GM12878 (cell line): Measurements from ENCODE around the gene SRA1. TPM values are rescaled to one million over a fixed set of nuclear protein-coding genes. Genes with fewer than 3 reads are reported as not detected.

Experiments used
- DPF2 ChIP-seq: fragments of 450-650 bp; IDR thresholded peaks from 2 replicates; pipeline ENCODE4 v1.6.1; 2017; ENCODE audit warnings: mild to moderate bottlenecking
- EP300 ChIP-seq, 2 experiments: fragments of 150-350 bp in 1 of 2; IDR thresholded peaks; 2 replicates each; pipeline ENCODE4 v1.6.1; 2011 to 2012; ENCODE audit warnings: low read depth in 2 of 2, low read length in 2 of 2, borderline replicate concordance in 1 of 2, improper control_type of control experiment in 1 of 2, inconsistent platforms in 1 of 2; ENCODE audit not compliant: control insufficient read depth in 1 of 2
- HDAC6 ChIP-seq: fragments of 200-600 bp; sonication (generic); IDR thresholded peaks from one replicate; pipeline ENCODE4 v1.8.0; 2017; ENCODE audit warnings: antibody characterized with exemption; ENCODE audit not compliant: unreplicated experiment
- IKZF1 ChIP-seq: fragments of 450-650 bp; conservative IDR thresholded peaks from 2 replicates; pipeline ENCODE4 v1.6.1; 2017; ENCODE audit warnings: antibody characterized with exemption, mild to moderate bottlenecking
- NR2C2 ChIP-seq: IDR thresholded peaks from 2 replicates; pipeline ENCODE4 v1.6.1; 2011; ENCODE audit warnings: borderline replicate concordance, low read depth; ENCODE audit not compliant: control insufficient read depth, insufficient read length
- RAD21 ChIP-seq: IDR thresholded peaks from 2 replicates; pipeline ENCODE4 v1.6.1; 2011; ENCODE audit warnings: mild to moderate bottlenecking, low read depth, low read length, moderate library complexity; ENCODE audit not compliant: insufficient read depth
- RFX5 ChIP-seq: IDR thresholded peaks from 2 replicates; pipeline ENCODE4 v1.6.1; 2011; ENCODE audit warnings: low read depth, low read length, improper control_type of control experiment
- USF1 ChIP-seq: IDR thresholded peaks from 2 replicates; pipeline ENCODE4 v1.6.1; 2011; ENCODE audit warnings: borderline replicate concordance, low read depth, mild to moderate bottlenecking, moderate library complexity, mixed read lengths, low read length; ENCODE audit not compliant: insufficient read depth; ENCODE audit errors: extremely low read length
- ZBTB4 ChIP-seq: fragments of 450-650 bp; formaldehyde crosslinking; IDR thresholded peaks from 2 replicates; pipeline ENCODE4 v1.4.0; 2022; ENCODE audit warnings: mild to moderate bottlenecking, moderate library complexity
- ZNF274 ChIP-seq: IDR thresholded peaks from one replicate; pipeline ENCODE4 v1.8.0; 2011; ENCODE audit not compliant: insufficient read length, insufficient read depth
- ZSCAN29 ChIP-seq: fragments of 450-650 bp; IDR thresholded peaks from 2 replicates; pipeline ENCODE4 v1.6.1; 2017; ENCODE audit warnings: mild to moderate bottlenecking, moderate library complexity
- polyA plus RNA-seq, 11 experiments: library from polyadenylated mRNA; depleted of rRNA in 4 of 11; unstranded in 6 of 11; stranded (reverse) in 5 of 11; fragments of >200 nt; fragmentation: Nextera tagmentation in 4 of 11; fragmentation: Illumina TruSeq in 1 of 11; extraction: Ambion mirVana in 4 of 11; extraction: Trizol in 1 of 11; gene quantifications; 1 replicate in 1 of 11; 2 replicates in 10 of 11; pipeline versions ENCODE4 v1.2.1 to v1.2.3, GENCODE V29; 2011 to 2016; ENCODE audit warnings: inconsistent platforms in 2 of 11, missing spikeins in 2 of 11, low read depth in 1 of 11
- total RNA-seq, 4 experiments: library from RNA; depleted of rRNA in 3 of 4; stranded (reverse); fragments of >200 nt in 3 of 4; fragmentation: Illumina TruSeq in 1 of 4; extraction: Trizol in 1 of 4; gene quantifications; 2 replicates each; pipeline versions ENCODE4 v1.2.1 to v1.2.3, GENCODE V29; 2013 to 2021
- TF ChIP-seq, protein P1 (sequence below): fragments of 450-650 bp; IDR thresholded peaks from 2 replicates; pipeline ENCODE4 v1.6.1; 2016; ENCODE audit warnings: mild to moderate bottlenecking, moderate library complexity, borderline replicate concordance
- TF ChIP-seq, protein P2 (sequence below): fragments of 150-350 bp; IDR thresholded peaks from 2 replicates; pipeline ENCODE4 v1.6.1; 2014; ENCODE audit warnings: mild to moderate bottlenecking, low read depth, low read length

The SRA1 gene
- total and polyA plus RNA-seq, 10 of the 15 experiments (the other 5 are each of a cell fraction or from before 2014, with no cell fraction given): 35.3 to 127 (median 56.1) TPM

- TF ChIP-seq, protein P1, sequence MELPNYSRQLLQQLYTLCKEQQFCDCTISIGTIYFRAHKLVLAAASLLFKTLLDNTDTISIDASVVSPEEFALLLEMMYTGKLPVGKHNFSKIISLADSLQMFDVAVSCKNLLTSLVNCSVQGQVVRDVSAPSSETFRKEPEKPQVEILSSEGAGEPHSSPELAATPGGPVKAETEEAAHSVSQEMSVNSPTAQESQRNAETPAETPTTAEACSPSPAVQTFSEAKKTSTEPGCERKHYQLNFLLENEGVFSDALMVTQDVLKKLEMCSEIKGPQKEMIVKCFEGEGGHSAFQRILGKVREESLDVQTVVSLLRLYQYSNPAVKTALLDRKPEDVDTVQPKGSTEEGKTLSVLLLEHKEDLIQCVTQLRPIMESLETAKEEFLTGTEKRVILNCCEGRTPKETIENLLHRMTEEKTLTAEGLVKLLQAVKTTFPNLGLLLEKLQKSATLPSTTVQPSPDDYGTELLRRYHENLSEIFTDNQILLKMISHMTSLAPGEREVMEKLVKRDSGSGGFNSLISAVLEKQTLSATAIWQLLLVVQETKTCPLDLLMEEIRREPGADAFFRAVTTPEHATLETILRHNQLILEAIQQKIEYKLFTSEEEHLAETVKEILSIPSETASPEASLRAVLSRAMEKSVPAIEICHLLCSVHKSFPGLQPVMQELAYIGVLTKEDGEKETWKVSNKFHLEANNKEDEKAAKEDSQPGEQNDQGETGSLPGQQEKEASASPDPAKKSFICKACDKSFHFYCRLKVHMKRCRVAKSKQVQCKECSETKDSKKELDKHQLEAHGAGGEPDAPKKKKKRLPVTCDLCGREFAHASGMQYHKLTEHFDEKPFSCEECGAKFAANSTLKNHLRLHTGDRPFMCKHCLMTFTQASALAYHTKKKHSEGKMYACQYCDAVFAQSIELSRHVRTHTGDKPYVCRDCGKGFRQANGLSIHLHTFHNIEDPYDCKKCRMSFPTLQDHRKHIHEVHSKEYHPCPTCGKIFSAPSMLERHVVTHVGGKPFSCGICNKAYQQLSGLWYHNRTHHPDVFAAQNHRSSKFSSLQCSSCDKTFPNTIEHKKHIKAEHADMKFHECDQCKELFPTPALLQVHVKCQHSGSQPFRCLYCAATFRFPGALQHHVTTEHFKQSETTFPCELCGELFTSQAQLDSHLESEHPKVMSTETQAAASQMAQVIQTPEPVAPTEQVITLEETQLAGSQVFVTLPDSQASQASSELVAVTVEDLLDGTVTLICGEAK: peak; percentile 78; the same call in 1 of the 2 replicates
- TF ChIP-seq USF1: peak; percentile 85
- TF ChIP-seq, protein P2, sequence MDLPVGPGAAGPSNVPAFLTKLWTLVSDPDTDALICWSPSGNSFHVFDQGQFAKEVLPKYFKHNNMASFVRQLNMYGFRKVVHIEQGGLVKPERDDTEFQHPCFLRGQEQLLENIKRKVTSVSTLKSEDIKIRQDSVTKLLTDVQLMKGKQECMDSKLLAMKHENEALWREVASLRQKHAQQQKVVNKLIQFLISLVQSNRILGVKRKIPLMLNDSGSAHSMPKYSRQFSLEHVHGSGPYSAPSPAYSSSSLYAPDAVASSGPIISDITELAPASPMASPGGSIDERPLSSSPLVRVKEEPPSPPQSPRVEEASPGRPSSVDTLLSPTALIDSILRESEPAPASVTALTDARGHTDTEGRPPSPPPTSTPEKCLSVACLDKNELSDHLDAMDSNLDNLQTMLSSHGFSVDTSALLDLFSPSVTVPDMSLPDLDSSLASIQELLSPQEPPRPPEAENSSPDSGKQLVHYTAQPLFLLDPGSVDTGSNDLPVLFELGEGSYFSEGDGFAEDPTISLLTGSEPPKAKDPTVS: no peak
- TF ChIP-seq DPF2: peak; percentile 50
- TF ChIP-seq EP300 (IDR thresholded peaks at IDR 0.05; ENCODE audit: borderline replicate concordance in 1 of 2, control insufficient read depth in 1 of 2, low read depth in 2 of 2, low read length in 2 of 2): no peak
- TF ChIP-seq HDAC6: no peak
- TF ChIP-seq ZBTB4 (CRISPR knock-in tag): no peak
- no peak for TF ChIP-seq ZSCAN29
- no peak for TF ChIP-seq ZNF274
- TF ChIP-seq NR2C2: no peak
- TF ChIP-seq RFX5: no peak; the same call in 1 of the 2 replicates
- TF ChIP-seq IKZF1: peak; percentile 90
- TF ChIP-seq RAD21: no peak
Observed at GRCh38 chr5:140564196-140565023, 7.1 kb upstream of the SRA1 start, which contains the start of the genes APBB3 and SLC35A4 (continued).
